Neural cell (in vitro differentiated cells): Measurements from ENCODE around the gene CD247.

ENCODE experiments used
- CTCF ChIP-seq: fragments of 450-650 bp; IDR thresholded peaks from 2 replicates; pipeline ENCODE4 v1.5.1; 2014; ENCODE audit warnings: antibody characterized with exemption, mild to moderate bottlenecking, moderate library complexity; ENCODE audit not compliant: poor library complexity, severe bottlenecking
- EZH2 ChIP-seq: fragments of 200-600, 300-800 bp; shearing (Covaris generic), sonication (generic); IDR thresholded peaks from 2 replicates; pipeline ENCODE4 v1.6.1; 2014; ENCODE audit warnings: antibody characterized with exemption, low read length, borderline replicate concordance, mild to moderate bottlenecking; ENCODE audit not compliant: insufficient read depth, poor library complexity, severe bottlenecking
- POLR2AphosphoS5 ChIP-seq: IDR thresholded peaks from 2 replicates; pipeline ENCODE4 v1.6.1; 2012
- RAD21 ChIP-seq: fragments of 450-650 bp; conservative IDR thresholded peaks from 2 replicates; pipeline ENCODE4 v1.6.1; 2014; ENCODE audit warnings: antibody characterized with exemption, mild to moderate bottlenecking, moderate library complexity
- REST ChIP-seq: IDR thresholded peaks from 2 replicates; pipeline ENCODE4 v1.6.1; 2012; ENCODE audit warnings: borderline replicate concordance

GRCh38 chr1:167567663-167568062 lies 49.3 kb upstream of the CD247 start:
- no peak for TF ChIP-seq CTCF
- no peak for TF ChIP-seq RAD21
- TF ChIP-seq POLR2AphosphoS5: no peak
- TF ChIP-seq EZH2: no peak
- no peak for TF ChIP-seq REST
